ENCODE results near the gene BHMT.

The BHMT gene

GRCh38 chr5:79119486-79119885, 7.9 kb downstream of the BHMT start:
- Histone ChIP-seq H3K36me3 (ENCODE audit: insufficient read depth, low read length) (no peaks in the 10 kb centered on the region), H3K4me3 (ENCODE audit: low read depth in 1 of 2, low read length in 2 of 2) (no peak overlapping the region), H3K4me1 (ENCODE audit: insufficient read depth, low read length) (no peaks in the 10 kb centered on the region), H3K27ac (ENCODE audit: low read depth, low read length) (no peak overlapping the region), H3K9me3 (ENCODE audit: low read length) (no peaks in the 10 kb centered on the region), H3K9ac (ENCODE audit: low read length) (no peak overlapping the region), H3K27me3 (ENCODE audit: control insufficient read depth in 1 of 2, insufficient read depth in 2 of 2, low read length in 2 of 2) (no peaks in the 10 kb centered on the region)

GRCh38 chr5:79120221-79120620, 8.6 kb downstream of the BHMT start:
- H3K9me3 ChIP-seq (ENCODE audit: low read length) = no peaks in the 10 kb centered on the region
- H3K9ac ChIP-seq (ENCODE audit: low read length) = no peak overlapping the region
- H3K4me3 ChIP-seq (ENCODE audit: low read depth in 1 of 2, low read length in 2 of 2) = no peak overlapping the region
- H3K36me3 ChIP-seq (ENCODE audit: insufficient read depth, low read length) = no peaks in the 10 kb centered on the region
- H3K27ac ChIP-seq (ENCODE audit: low read depth, low read length) = no peak overlapping the region
- H3K27me3 ChIP-seq (ENCODE audit: control insufficient read depth in 1 of 2, insufficient read depth in 2 of 2, low read length in 2 of 2) = no peaks in the 10 kb centered on the region
- H3K4me1 ChIP-seq (ENCODE audit: insufficient read depth, low read length) = no peaks in the 10 kb centered on the region

GRCh38 chr5:79122973-79123372, 11.4 kb downstream of the BHMT start:
- Histone ChIP-seq H3K9me3 (ENCODE audit: low read length) (no peaks in the 10 kb centered on the region), H3K27me3 (ENCODE audit: control insufficient read depth in 1 of 2, insufficient read depth in 2 of 2, low read length in 2 of 2) (no peaks in the 10 kb centered on the region), H3K4me3 (ENCODE audit: low read depth in 1 of 2, low read length in 2 of 2) (no peak overlapping the region), H3K27ac (ENCODE audit: low read depth, low read length) (no peak overlapping the region), H3K4me1 (ENCODE audit: insufficient read depth, low read length) (no peaks in the 10 kb centered on the region), H3K36me3 (ENCODE audit: insufficient read depth, low read length) (no peaks in the 10 kb centered on the region), H3K9ac (ENCODE audit: low read length) (no peak overlapping the region)

GRCh38 chr5:79124607-79125006, 13.0 kb downstream of the BHMT start:
- H3K9ac ChIP-seq (ENCODE audit: low read length) = no peak overlapping the region
- H3K9me3 ChIP-seq (ENCODE audit: low read length) = no peaks in the 10 kb centered on the region
- no peaks in the 10 kb centered on the region for H3K27me3 ChIP-seq (ENCODE audit: control insufficient read depth in 1 of 2, insufficient read depth in 2 of 2, low read length in 2 of 2)
- H3K36me3 ChIP-seq (ENCODE audit: insufficient read depth, low read length) = no peaks in the 10 kb centered on the region
- peaks cover 7% of the 10 kb centered on the region for H3K4me1 ChIP-seq (ENCODE audit: insufficient read depth, low read length)
- H3K27ac ChIP-seq (ENCODE audit: low read depth, low read length) = no peak overlapping the region
- no peak overlapping the region for H3K4me3 ChIP-seq (ENCODE audit: low read depth in 1 of 2, low read length in 2 of 2)

GRCh38 chr5:79130781-79131180, 19.2 kb downstream of the BHMT start:
- Histone ChIP-seq H3K4me3 (ENCODE audit: low read depth in 1 of 2, low read length in 2 of 2) (no peak overlapping the region), H3K36me3 (ENCODE audit: insufficient read depth, low read length) (no peaks in the 10 kb centered on the region), H3K27me3 (ENCODE audit: control insufficient read depth in 1 of 2, insufficient read depth in 2 of 2, low read length in 2 of 2) (no peaks in the 10 kb centered on the region), H3K27ac (ENCODE audit: low read depth, low read length) (no peak overlapping the region), H3K9me3 (ENCODE audit: low read length) (no peaks in the 10 kb centered on the region), H3K4me1 (ENCODE audit: insufficient read depth, low read length) (peaks cover 23% of the 10 kb centered on the region), H3K9ac (ENCODE audit: low read length) (no peak overlapping the region)

GRCh38 chr5:79133121-79133656, 21.6 kb downstream of the BHMT start:
- H3K27me3 ChIP-seq (ENCODE audit: control insufficient read depth in 1 of 2, insufficient read depth in 2 of 2, low read length in 2 of 2) = no peaks in the 10 kb centered on the region
- no peaks in the 10 kb centered on the region for H3K36me3 ChIP-seq (ENCODE audit: insufficient read depth, low read length)
- peak overlapping the region; percentile 58 for H3K9ac ChIP-seq (ENCODE audit: low read length)
- H3K4me3 ChIP-seq (ENCODE audit: low read depth in 1 of 2, low read length in 2 of 2) = peak overlapping the region; percentile 33 to 54
- H3K9me3 ChIP-seq (ENCODE audit: low read length) = no peaks in the 10 kb centered on the region
- H3K27ac ChIP-seq (ENCODE audit: low read depth, low read length) = peak overlapping the region; percentile 86
- peaks cover 23% of the 10 kb centered on the region for H3K4me1 ChIP-seq (ENCODE audit: insufficient read depth, low read length)

GRCh38 chr5:79133657-79134451, 22.2 kb downstream of the BHMT start:
- Histone ChIP-seq H3K36me3 (ENCODE audit: insufficient read depth, low read length) (no peaks in the 10 kb centered on the region), H3K27me3 (ENCODE audit: control insufficient read depth in 1 of 2, insufficient read depth in 2 of 2, low read length in 2 of 2) (no peaks in the 10 kb centered on the region), H3K9ac (ENCODE audit: low read length) (peak overlapping the region; percentile 58), H3K4me1 (ENCODE audit: insufficient read depth, low read length) (peaks cover 19% of the 10 kb centered on the region), H3K4me3 (ENCODE audit: low read depth in 1 of 2, low read length in 2 of 2) (peak overlapping the region; percentile 33 to 54), H3K9me3 (ENCODE audit: low read length) (no peaks in the 10 kb centered on the region), H3K27ac (ENCODE audit: low read depth, low read length) (peak overlapping the region; percentile 86)

- no peak overlapping the region for H3K4me3 ChIP-seq (ENCODE audit: low read depth in 1 of 2, low read length in 2 of 2)
- H3K9ac ChIP-seq (ENCODE audit: low read length) = no peak overlapping the region
- no peaks in the 10 kb centered on the region for H3K36me3 ChIP-seq (ENCODE audit: insufficient read depth, low read length)
- H3K4me1 ChIP-seq (ENCODE audit: insufficient read depth, low read length) = peaks cover 10% of the 10 kb centered on the region
- no peaks in the 10 kb centered on the region for H3K27me3 ChIP-seq (ENCODE audit: control insufficient read depth in 1 of 2, insufficient read depth in 2 of 2, low read length in 2 of 2)
- no peaks in the 10 kb centered on the region for H3K9me3 ChIP-seq (ENCODE audit: low read length)
- H3K27ac ChIP-seq (ENCODE audit: low read depth, low read length) = no peak overlapping the region
Observed at GRCh38 chr5:79135790-79136553, 24.4 kb downstream of the BHMT start.

- Histone ChIP-seq H3K27ac (ENCODE audit: low read depth, low read length) (no peak overlapping the region), H3K27me3 (ENCODE audit: control insufficient read depth in 1 of 2, insufficient read depth in 2 of 2, low read length in 2 of 2) (no peaks in the 10 kb centered on the region), H3K36me3 (ENCODE audit: insufficient read depth, low read length) (no peaks in the 10 kb centered on the region), H3K9me3 (ENCODE audit: low read length) (no peaks in the 10 kb centered on the region), H3K4me1 (ENCODE audit: insufficient read depth, low read length) (peaks cover 10% of the 10 kb centered on the region), H3K4me3 (ENCODE audit: low read depth in 1 of 2, low read length in 2 of 2) (no peak overlapping the region), H3K9ac (ENCODE audit: low read length) (no peak overlapping the region)
Observed at GRCh38 chr5:79136618-79137017, 25.0 kb downstream of the BHMT start.

- Histone ChIP-seq H3K36me3 (ENCODE audit: insufficient read depth, low read length) (no peaks in the 10 kb centered on the region), H3K27me3 (ENCODE audit: control insufficient read depth in 1 of 2, insufficient read depth in 2 of 2, low read length in 2 of 2) (no peaks in the 10 kb centered on the region), H3K9ac (ENCODE audit: low read length) (no peak overlapping the region), H3K27ac (ENCODE audit: low read depth, low read length) (no peak overlapping the region), H3K4me1 (ENCODE audit: insufficient read depth, low read length) (no peaks in the 10 kb centered on the region), H3K9me3 (ENCODE audit: low read length) (no peaks in the 10 kb centered on the region), H3K4me3 (ENCODE audit: low read depth in 1 of 2, low read length in 2 of 2) (no peak overlapping the region)
Observed at GRCh38 chr5:79140553-79140952, 28.9 kb downstream of the BHMT start.

- no peaks in the 10 kb centered on the region for H3K27me3 ChIP-seq (ENCODE audit: control insufficient read depth in 1 of 2, insufficient read depth in 2 of 2, low read length in 2 of 2)
- no peaks in the 10 kb centered on the region for H3K4me1 ChIP-seq (ENCODE audit: insufficient read depth, low read length)
- H3K9me3 ChIP-seq (ENCODE audit: low read length) = no peaks in the 10 kb centered on the region
- no peak overlapping the region for H3K4me3 ChIP-seq (ENCODE audit: low read depth in 1 of 2, low read length in 2 of 2)
- H3K9ac ChIP-seq (ENCODE audit: low read length) = no peak overlapping the region
- H3K27ac ChIP-seq (ENCODE audit: low read depth, low read length) = no peak overlapping the region
- H3K36me3 ChIP-seq (ENCODE audit: insufficient read depth, low read length) = no peaks in the 10 kb centered on the region
Observed at GRCh38 chr5:79143684-79144379, 32.2 kb downstream of the BHMT start.

Measured in muscle layer of colon (tissue), 2 donors.